A673 (cell line): Measurements from ENCODE around the gene HMGXB3.

Source experiments
- CTCF ChIP-seq: fragments of 300-800, 200-600 bp; sonication (generic); conservative IDR thresholded peaks from 2 replicates; pipeline ENCODE4 v1.5.1; 2017; ENCODE audit warnings: low read depth, mild to moderate bottlenecking, antibody characterized with exemption, low read length, moderate library complexity, mixed read lengths
- EZH2 ChIP-seq: fragments of 200-600 bp; sonication (generic); IDR thresholded peaks from 2 replicates; pipeline ENCODE4 v1.6.1; 2017; ENCODE audit warnings: borderline replicate concordance, low read depth, mild to moderate bottlenecking, mixed read lengths, antibody characterized with exemption, low read length; ENCODE audit not compliant: poor library complexity, severe bottlenecking

GRCh38 chr5:150060471-150060870 is 59.9 kb downstream of the HMGXB3 start:
- TF ChIP-seq CTCF (no peak), EZH2 (no peak)
